Measurements from ENCODE around the gene DIPK1C.

Gene DIPK1C

GRCh38 chr18:74390900-74391299 is 66.2 kb downstream of the DIPK1C start:
- Mint-ChIP-seq H3K36me3 (no peaks in the 10 kb centered on the region), H3K9me3 (no peaks in the 10 kb centered on the region), H3K4me1 (no peaks in the 10 kb centered on the region), H3K27ac (no peak overlapping the region), H3K27me3 (peaks cover 7% of the 10 kb centered on the region), H3K4me3 (no peak overlapping the region)
- no peak for ATAC-seq (ENCODE audit: low read depth)
- no peak for DNase-seq (ENCODE audit: low spot score in 2 of 2)

GRCh38 chr18:74389991-74390390 is 67.1 kb downstream of the DIPK1C start:
- no peaks in the 10 kb centered on the region for H3K9me3 Mint-ChIP-seq
- no peak overlapping the region for H3K27ac Mint-ChIP-seq
- DNase-seq (ENCODE audit: low spot score in 2 of 2) = no peak
- no peaks in the 10 kb centered on the region for H3K36me3 Mint-ChIP-seq
- no peak overlapping the region for H3K4me3 Mint-ChIP-seq
- ATAC-seq (ENCODE audit: low read depth) = no peak
- peaks cover 8% of the 10 kb centered on the region for H3K27me3 Mint-ChIP-seq
- H3K4me1 Mint-ChIP-seq = no peaks in the 10 kb centered on the region

GRCh38 chr18:74389171-74389927 is 67.8 kb downstream of the DIPK1C start:
- no peak overlapping the region for H3K27ac Mint-ChIP-seq
- H3K36me3 Mint-ChIP-seq = no peaks in the 10 kb centered on the region
- ATAC-seq (ENCODE audit: low read depth) = no peak
- no peaks in the 10 kb centered on the region for H3K9me3 Mint-ChIP-seq
- H3K27me3 Mint-ChIP-seq = peaks cover 7% of the 10 kb centered on the region
- no peak for DNase-seq (ENCODE audit: low spot score in 2 of 2)
- H3K4me1 Mint-ChIP-seq = no peaks in the 10 kb centered on the region
- no peak overlapping the region for H3K4me3 Mint-ChIP-seq

- ATAC-seq (ENCODE audit: low read depth) (no peak), DNase-seq (ENCODE audit: low spot score in 2 of 2) (no peak)
- H3K4me3 Mint-ChIP-seq = no peak overlapping the region
- H3K36me3 Mint-ChIP-seq = no peaks in the 10 kb centered on the region
- no peak overlapping the region for H3K27ac Mint-ChIP-seq
- no peaks in the 10 kb centered on the region for H3K9me3 Mint-ChIP-seq
- H3K27me3 Mint-ChIP-seq = peaks cover 7% of the 10 kb centered on the region
- no peaks in the 10 kb centered on the region for H3K4me1 Mint-ChIP-seq
These were observed 68.9 kb downstream of the DIPK1C start for GRCh38 chr18:74388227-74388626.

GRCh38 chr18:74387383-74387782 is 69.7 kb downstream of the DIPK1C start:
- Mint-ChIP-seq H3K27ac (no peak overlapping the region), H3K36me3 (no peaks in the 10 kb centered on the region), H3K9me3 (no peaks in the 10 kb centered on the region), H3K4me3 (no peak overlapping the region), H3K27me3 (peaks cover 7% of the 10 kb centered on the region), H3K4me1 (no peaks in the 10 kb centered on the region)
- no peak for DNase-seq (ENCODE audit: low spot score in 2 of 2)
- no peak for ATAC-seq (ENCODE audit: low read depth)
